HEK293 (cell line): ENCODE measurements around the gene DDO.

Source experiments
- CTCF ChIP-seq: fragments of 450-650 bp; formaldehyde crosslinking; IDR thresholded peaks from 2 replicates; pipeline ENCODE4 v1.5.1; 2016; ENCODE audit warnings: missing biosample characterization, missing genetic modification characterization
- REPIN1 ChIP-seq: fragments of 450-650 bp; formaldehyde crosslinking; IDR thresholded peaks from 2 replicates; pipeline ENCODE4 v1.5.1; 2017; ENCODE audit warnings: missing biosample characterization, missing genetic modification characterization, low read depth
- TSHZ1 ChIP-seq: fragments of 450-650 bp; formaldehyde crosslinking; IDR thresholded peaks from 2 replicates; pipeline ENCODE4 v1.5.1; 2016; ENCODE audit warnings: missing biosample characterization, missing genetic modification characterization, borderline replicate concordance
- ZNF133 ChIP-seq: fragments of 450-650 bp; formaldehyde crosslinking; IDR thresholded peaks from 2 replicates; pipeline ENCODE4 v1.5.1; 2016; ENCODE audit warnings: missing biosample characterization, missing genetic modification characterization
- TF ChIP-seq, protein P1 (sequence below): fragments of 450-650 bp; formaldehyde crosslinking; IDR thresholded peaks from 2 replicates; pipeline ENCODE4 v1.5.1; 2016; ENCODE audit warnings: missing biosample characterization, missing genetic modification characterization

GRCh38 chr6:110353457-110354001 is 61.8 kb downstream of the DDO start:
- TF ChIP-seq ZNF133 (tag by site-specific recombination) (no peak), CTCF (tag by site-specific recombination) (no peak), REPIN1 (tag by site-specific recombination) (no peak), TSHZ1 (tag by site-specific recombination) (no peak)
- TF ChIP-seq, protein P1, sequence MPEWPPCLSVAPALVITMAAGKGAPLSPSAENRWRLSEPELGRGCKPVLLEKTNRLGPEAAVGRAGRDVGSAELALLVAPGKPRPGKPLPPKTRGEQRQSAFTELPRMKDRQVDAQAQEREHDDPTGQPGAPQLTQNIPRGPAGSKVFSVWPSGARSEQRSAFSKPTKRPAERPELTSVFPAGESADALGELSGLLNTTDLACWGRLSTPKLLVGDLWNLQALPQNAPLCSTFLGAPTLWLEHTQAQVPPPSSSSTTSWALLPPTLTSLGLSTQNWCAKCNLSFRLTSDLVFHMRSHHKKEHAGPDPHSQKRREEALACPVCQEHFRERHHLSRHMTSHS (tag by site-specific recombination), result no peak
